ENCODE data around the gene NPTXR.

The NPTXR gene

GRCh38 chr22:38832005-38832978 lies 11.5 kb downstream of the NPTXR start:
- Histone ChIP-seq H3K9me3 (ENCODE audit: control insufficient read depth, insufficient read depth, low read length) (no peaks in the 10 kb centered on the region), H3K4me3 (ENCODE audit: low read length) (no peak overlapping the region), H3K36me3 (ENCODE audit: control insufficient read depth, low read length) (no peaks in the 10 kb centered on the region), H3F3A (ENCODE audit: control insufficient read depth, insufficient read depth) (no peaks in the 10 kb centered on the region), H3K27ac (ENCODE audit: low read depth, low read length) (no peak overlapping the region), H3K4me2 (ENCODE audit: low read length) (no peak overlapping the region), H3K9me2 (replicated peaks; ENCODE audit: control insufficient read depth, low read length) (no peaks in the 10 kb centered on the region), H3K27me3 (ENCODE audit: control insufficient read depth, low read length) (no peaks in the 10 kb centered on the region), H4K20me1 (ENCODE audit: control insufficient read depth, insufficient read depth, low read depth, low read length) (no peaks in the 10 kb centered on the region), H3K4me1 (ENCODE audit: control insufficient read depth, low read length) (no peaks in the 10 kb centered on the region), H3K79me2 (ENCODE audit: control insufficient read depth, low read length) (no peaks in the 10 kb centered on the region)
- TF ChIP-seq CTCF (IDR thresholded peaks at IDR 0.05; ENCODE audit: low read depth, low read length, poor library complexity, severe bottlenecking) (no peak), EZH2phosphoT487 (IDR thresholded peaks at IDR 0.05; ENCODE audit: borderline replicate concordance, low read length) (no peak)

GRCh38 chr22:38831166-38831945 lies 12.5 kb downstream of the NPTXR start:
- no peak overlapping the region for H3K4me2 ChIP-seq (ENCODE audit: low read length)
- H3K4me3 ChIP-seq (ENCODE audit: low read length): no peak overlapping the region
- no peaks in the 10 kb centered on the region for H3K9me3 ChIP-seq (ENCODE audit: control insufficient read depth, insufficient read depth, low read length)
- no peaks in the 10 kb centered on the region for H4K20me1 ChIP-seq (ENCODE audit: control insufficient read depth, insufficient read depth, low read depth, low read length)
- no peaks in the 10 kb centered on the region for H3F3A ChIP-seq (ENCODE audit: control insufficient read depth, insufficient read depth)
- H3K4me1 ChIP-seq (ENCODE audit: control insufficient read depth, low read length): no peaks in the 10 kb centered on the region
- H3K27me3 ChIP-seq (ENCODE audit: control insufficient read depth, low read length): no peaks in the 10 kb centered on the region
- H3K36me3 ChIP-seq (ENCODE audit: control insufficient read depth, low read length): no peaks in the 10 kb centered on the region
- TF ChIP-seq EZH2phosphoT487 (IDR thresholded peaks at IDR 0.05; ENCODE audit: borderline replicate concordance, low read length) (no peak), CTCF (IDR thresholded peaks at IDR 0.05; ENCODE audit: low read depth, low read length, poor library complexity, severe bottlenecking) (no peak)
- no peaks in the 10 kb centered on the region for H3K79me2 ChIP-seq (ENCODE audit: control insufficient read depth, low read length)
- no peaks in the 10 kb centered on the region for H3K9me2 ChIP-seq (replicated peaks; ENCODE audit: control insufficient read depth, low read length)
- no peak overlapping the region for H3K27ac ChIP-seq (ENCODE audit: low read depth, low read length)

- Histone ChIP-seq H3K27ac (ENCODE audit: low read depth, low read length) (no peak overlapping the region), H3K36me3 (ENCODE audit: control insufficient read depth, low read length) (no peaks in the 10 kb centered on the region), H3K4me1 (ENCODE audit: control insufficient read depth, low read length) (no peaks in the 10 kb centered on the region), H3K27me3 (ENCODE audit: control insufficient read depth, low read length) (no peaks in the 10 kb centered on the region), H4K20me1 (ENCODE audit: control insufficient read depth, insufficient read depth, low read depth, low read length) (no peaks in the 10 kb centered on the region), H3K9me3 (ENCODE audit: control insufficient read depth, insufficient read depth, low read length) (no peaks in the 10 kb centered on the region), H3F3A (ENCODE audit: control insufficient read depth, insufficient read depth) (no peaks in the 10 kb centered on the region), H3K4me3 (ENCODE audit: low read length) (no peak overlapping the region), H3K79me2 (ENCODE audit: control insufficient read depth, low read length) (no peaks in the 10 kb centered on the region), H3K9me2 (replicated peaks; ENCODE audit: control insufficient read depth, low read length) (no peaks in the 10 kb centered on the region), H3K4me2 (ENCODE audit: low read length) (no peak overlapping the region)
- no peak for TF ChIP-seq CTCF (IDR thresholded peaks at IDR 0.05; ENCODE audit: low read depth, low read length, poor library complexity, severe bottlenecking)
- TF ChIP-seq EZH2phosphoT487 (IDR thresholded peaks at IDR 0.05; ENCODE audit: borderline replicate concordance, low read length): no peak
These were observed 13.1 kb downstream of the NPTXR start for GRCh38 chr22:38830845-38831108.
